Left ventricle myocardium inferior (tissue), 1 donor: Measurements from ENCODE around the gene CETN2. TPM values are rescaled to one million over a fixed set of nuclear protein-coding genes. Genes with fewer than 3 reads are reported as not detected.
"Not testable (repeated sequence)": the region's sequence is repeated elsewhere in the genome, so short reads cannot be mapped to it uniquely, and the experiment has no call there.

Experiments
- DNase-seq: peaks from one replicate; pipeline ENCODE4 v3.0.0-alpha.2; 2020
- H3K27ac ChIP-seq: fragments of 200-600 bp; replicated peaks from 2 replicates; pipeline ENCODE4 v1.8.0; 2021
- H3K27me3 ChIP-seq: fragments of 200-600 bp; 2 replicates; pipeline ENCODE4 v1.8.0; 2021; ENCODE audit warnings: low read depth
- H3K36me3 ChIP-seq: fragments of 200-600 bp; 2 replicates; pipeline ENCODE4 v1.8.0; 2021
- H3K4me1 ChIP-seq: fragments of 200-600 bp; 2 replicates; pipeline ENCODE4 v1.8.0; 2021
- H3K4me3 ChIP-seq: fragments of 200-600 bp; 2 replicates; pipeline ENCODE4 v1.8.0; 2021; ENCODE audit warnings: mild to moderate bottlenecking, moderate library complexity
- H3K9me3 ChIP-seq: fragments of 200-600 bp; replicated peaks from 2 replicates; pipeline ENCODE4 v1.8.0; 2021
- CTCF ChIP-seq: fragments of 200-600 bp; IDR thresholded peaks from 2 replicates; pipeline ENCODE4 v1.8.0; 2021; ENCODE audit warnings: antibody characterized with exemption, mild to moderate bottlenecking, borderline replicate concordance
- intact Hi-C: fragments of 100-400 bp; cut with micrococcal nuclease; formaldehyde crosslinking; loops from one replicate; pipeline ENCODE4 v1.11.0; 2022
- total RNA-seq: library from RNA; stranded (reverse); fragmentation: NEBNext Ultra II Directional; extraction: Animal tissue kit (Norgen Biotek cat#: 25700); gene quantifications from one replicate; pipeline ENCODE4 v1.2.1, GENCODE V29; 2021
- donor health status: DM: no; HTN: yes; CAD: no; lungs with severe emphysema.

The CETN2 gene
- total RNA-seq, 1 donor from 2014 or later: 24.1 TPM

- Histone ChIP-seq H3K4me3 (no peak overlapping the region), H3K27ac (peak overlapping the region; percentile 58), H3K27me3 (no peaks in the 10 kb centered on the region), H3K36me3 (no peaks in the 10 kb centered on the region), H3K4me1 (peaks cover 14% of the 10 kb centered on the region), H3K9me3 (no peaks in the 10 kb centered on the region)
- no peak for TF ChIP-seq CTCF
- no peak for DNase-seq
- intact Hi-C loops: no loop called here
Observed at GRCh38 chrX:152844256-152844655, 13.7 kb upstream of the CETN2 start.

GRCh38 chrX:152843852-152844251 is 13.3 kb upstream of the CETN2 start:
- Histone ChIP-seq H3K4me3 (no peak overlapping the region), H3K36me3 (no peaks in the 10 kb centered on the region), H3K9me3 (no peaks in the 10 kb centered on the region), H3K27ac (peak overlapping the region; percentile 70), H3K27me3 (no peaks in the 10 kb centered on the region), H3K4me1 (peaks cover 14% of the 10 kb centered on the region)
- intact Hi-C loops: no loop called here
- DNase-seq: peak; percentile 25
- no peak for TF ChIP-seq CTCF

- H3K27me3 ChIP-seq: no peaks in the 10 kb centered on the region
- intact Hi-C loops: no loop called here
- no peak overlapping the region for H3K4me3 ChIP-seq
- TF ChIP-seq CTCF: no peak
- peaks cover 14% of the 10 kb centered on the region for H3K4me1 ChIP-seq
- H3K36me3 ChIP-seq: no peaks in the 10 kb centered on the region
- H3K27ac ChIP-seq: peak overlapping the region; percentile 70
- H3K9me3 ChIP-seq: no peaks in the 10 kb centered on the region
- DNase-seq: no peak
Observed at GRCh38 chrX:152842772-152843338, 12.3 kb upstream of the CETN2 start.

- DNase-seq, intact Hi-C loops: not testable (repeated sequence)
Observed at GRCh38 chrX:152835470-152835869, 4.9 kb upstream of the CETN2 start.

GRCh38 chrX:152833378-152833777 is 2.8 kb upstream of the CETN2 start:
- Histone ChIP-seq H3K9me3 (no peaks in the 10 kb centered on the region), H3K36me3 (no peaks in the 10 kb centered on the region), H3K4me3 (no peak overlapping the region), H3K27me3 (no peaks in the 10 kb centered on the region), H3K4me1 (peaks cover 31% of the 10 kb centered on the region), H3K27ac (peak overlapping the region; percentile 84)
- no peak for TF ChIP-seq CTCF
- intact Hi-C loops: no loop called here
- no peak for DNase-seq

More at GRCh38 chrX:152835470-152835869, 4.9 kb upstream of the CETN2 start:
- H3K27ac ChIP-seq, H3K4me3 ChIP-seq, H3K9me3 ChIP-seq, H3K36me3 ChIP-seq, H3K27me3 ChIP-seq: not testable (repeated sequence)
- H3K4me1 ChIP-seq: peaks cover 21% of the 10 kb centered on the region

GRCh38 chrX:152832520-152832919 is 2.0 kb upstream of the CETN2 start:
- H3K27ac ChIP-seq: peak overlapping the region; percentile 84
- H3K36me3 ChIP-seq: no peaks in the 10 kb centered on the region
- peaks cover 31% of the 10 kb centered on the region for H3K4me1 ChIP-seq
- no peak for DNase-seq
- H3K27me3 ChIP-seq: no peaks in the 10 kb centered on the region
- no peaks in the 10 kb centered on the region for H3K9me3 ChIP-seq
- H3K4me3 ChIP-seq: peak overlapping the region; percentile 77
- intact Hi-C loops: no loop called here
- TF ChIP-seq CTCF: no peak
